Measurements from ENCODE around the gene KLHDC4.

DNA sequence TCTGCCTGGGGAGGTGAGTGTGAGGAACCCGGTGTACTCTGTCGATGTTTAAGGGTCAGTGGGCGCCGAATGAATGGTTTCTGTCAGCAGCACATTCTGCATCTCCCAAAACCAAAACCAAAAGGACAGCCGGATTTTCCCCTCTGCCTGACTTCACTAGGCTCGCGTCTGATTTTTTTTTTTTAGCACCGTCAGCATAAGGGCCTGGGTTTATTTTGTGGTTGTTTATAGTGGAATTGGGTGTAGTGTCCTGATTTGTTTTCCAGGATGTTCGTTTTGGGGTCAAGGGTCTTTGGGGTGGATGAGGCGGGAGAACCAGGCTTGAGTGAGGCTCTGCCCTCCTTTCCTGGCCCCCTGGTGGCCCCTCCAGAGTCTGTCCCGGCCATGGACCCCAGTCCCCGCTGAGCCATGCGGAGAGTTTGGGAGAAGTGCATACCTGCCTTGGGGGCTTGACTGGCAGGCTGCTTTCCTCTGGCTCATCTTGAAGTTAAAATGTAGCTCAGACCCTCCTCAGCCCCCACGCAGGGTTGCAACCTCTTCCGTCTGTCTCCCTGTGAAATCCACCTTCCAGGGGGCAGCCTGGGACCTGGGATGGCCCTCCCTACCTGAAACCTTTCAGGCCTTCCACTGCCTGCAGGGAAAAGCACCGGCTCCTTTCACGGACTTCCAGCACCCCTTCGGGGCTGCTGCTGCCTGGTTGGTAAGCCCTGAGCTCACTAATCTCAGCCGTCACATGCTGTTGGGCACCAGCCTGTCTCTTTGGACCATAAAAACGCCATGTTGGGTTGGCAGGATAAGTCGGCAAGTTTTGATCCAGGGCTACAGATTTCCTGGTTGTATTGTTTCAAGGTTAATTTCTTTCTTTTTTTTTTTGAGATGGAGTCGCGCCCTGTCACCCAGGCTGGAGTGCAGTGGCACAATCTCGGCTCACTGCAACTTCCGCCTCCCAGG lies 103.3 kb downstream of the KLHDC4 start:
- TF ChIP-seq POLR2AphosphoS5 (IDR thresholded peaks at IDR 0.05) (no peak), EP300 (IDR thresholded peaks at IDR 0.05) (no peak), POLR2A (IDR thresholded peaks at IDR 0.05) (no peak)
- TF ChIP-seq, protein P1, sequence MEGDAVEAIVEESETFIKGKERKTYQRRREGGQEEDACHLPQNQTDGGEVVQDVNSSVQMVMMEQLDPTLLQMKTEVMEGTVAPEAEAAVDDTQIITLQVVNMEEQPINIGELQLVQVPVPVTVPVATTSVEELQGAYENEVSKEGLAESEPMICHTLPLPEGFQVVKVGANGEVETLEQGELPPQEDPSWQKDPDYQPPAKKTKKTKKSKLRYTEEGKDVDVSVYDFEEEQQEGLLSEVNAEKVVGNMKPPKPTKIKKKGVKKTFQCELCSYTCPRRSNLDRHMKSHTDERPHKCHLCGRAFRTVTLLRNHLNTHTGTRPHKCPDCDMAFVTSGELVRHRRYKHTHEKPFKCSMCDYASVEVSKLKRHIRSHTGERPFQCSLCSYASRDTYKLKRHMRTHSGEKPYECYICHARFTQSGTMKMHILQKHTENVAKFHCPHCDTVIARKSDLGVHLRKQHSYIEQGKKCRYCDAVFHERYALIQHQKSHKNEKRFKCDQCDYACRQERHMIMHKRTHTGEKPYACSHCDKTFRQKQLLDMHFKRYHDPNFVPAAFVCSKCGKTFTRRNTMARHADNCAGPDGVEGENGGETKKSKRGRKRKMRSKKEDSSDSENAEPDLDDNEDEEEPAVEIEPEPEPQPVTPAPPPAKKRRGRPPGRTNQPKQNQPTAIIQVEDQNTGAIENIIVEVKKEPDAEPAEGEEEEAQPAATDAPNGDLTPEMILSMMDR (IDR thresholded peaks at IDR 0.05): no peak
